Fibroblast of lung (primary cell): ENCODE data around the gene GFPT2. TPM values are rescaled to one million over a fixed set of nuclear protein-coding genes. Genes with fewer than 3 reads are reported as not detected.

ENCODE experiments used
- DNase-seq, 2 donors: peaks; one replicate each; pipeline versions ENCODE4 v3.0.0 to v3.0.0-alpha.2; 2010; ENCODE audit warnings: low read depth in 2 of 2
- H2AFZ ChIP-seq: 2 replicates; pipeline ENCODE4 v1.5.1; 2012; ENCODE audit warnings: low read length, control low read depth, inconsistent platforms
- H3K27ac ChIP-seq: 2 replicates; pipeline ENCODE4 v1.5.1; 2011; ENCODE audit warnings: low read length, control low read depth; ENCODE audit not compliant: insufficient read depth
- H3K27me3 ChIP-seq: 2 replicates; pipeline ENCODE4 v1.5.1; 2011; ENCODE audit warnings: mild to moderate bottlenecking, low read length; ENCODE audit not compliant: control insufficient read depth, insufficient read depth
- H3K36me3 ChIP-seq: 2 replicates; pipeline ENCODE4 v1.5.1; 2011; ENCODE audit warnings: low read length; ENCODE audit not compliant: control insufficient read depth, insufficient read depth
- H3K4me1 ChIP-seq: 2 replicates; pipeline ENCODE4 v1.5.1; 2011; ENCODE audit warnings: low read length; ENCODE audit not compliant: control insufficient read depth, insufficient read depth; ENCODE audit errors: extremely low read depth
- H3K4me2 ChIP-seq: 2 replicates; pipeline ENCODE4 v1.5.1; 2011; ENCODE audit warnings: low read length, control low read depth; ENCODE audit not compliant: insufficient read depth; ENCODE audit errors: extremely low read depth
- H3K4me3 ChIP-seq, 4 experiments: fragments of 200-600 bp in 1 of 4; sonication (generic) in 1 of 4; replicated peaks in 1 of 4; 2 replicates each; pipeline ENCODE4 v1.5.1; 2011 to 2016; ENCODE audit warnings: low read length in 4 of 4, low read depth in 3 of 4, mild to moderate bottlenecking in 3 of 4, control low read depth in 2 of 4, inconsistent platforms in 1 of 4, mixed read lengths in 1 of 4; ENCODE audit not compliant: insufficient read depth in 1 of 4; ENCODE audit errors: control extremely low read depth in 1 of 4
- H3K79me2 ChIP-seq: 2 replicates; pipeline ENCODE4 v1.5.1; 2012; ENCODE audit warnings: mild to moderate bottlenecking, low read length, inconsistent platforms; ENCODE audit not compliant: control insufficient read depth, insufficient read depth
- H3K9ac ChIP-seq: 2 replicates; pipeline ENCODE4 v1.5.1; 2011; ENCODE audit warnings: mild to moderate bottlenecking, low read length, control low read depth; ENCODE audit not compliant: insufficient read depth
- H3K9me3 ChIP-seq: 2 replicates; pipeline ENCODE4 v1.5.1; 2012; ENCODE audit warnings: low read depth, low read length; ENCODE audit not compliant: control insufficient read depth, insufficient read depth
- H4K20me1 ChIP-seq: 2 replicates; pipeline ENCODE4 v1.5.1; 2011; ENCODE audit warnings: low read length; ENCODE audit not compliant: control insufficient read depth, insufficient read depth; ENCODE audit errors: extremely low read depth
- CTCF ChIP-seq, 2 donors: IDR thresholded peaks in 1 of 2; conservative IDR thresholded peaks in 1 of 2; 1 replicate in 1 of 2; 2 replicates in 1 of 2; pipeline ENCODE4 v1.5.1; 2011 to 2012; ENCODE audit warnings: low read length in 2 of 2, control low read depth in 1 of 2, inconsistent platforms in 1 of 2, low read depth in 1 of 2, mild to moderate bottlenecking in 1 of 2
- EZH2 ChIP-seq: IDR thresholded peaks from 2 replicates; pipeline ENCODE4 v1.5.1; 2012; ENCODE audit warnings: low read length, control low read depth, mild to moderate bottlenecking; ENCODE audit errors: missing control alignments
- polyA plus RNA-seq, 2 donors: library from polyadenylated mRNA; depleted of rRNA in 1 of 2; stranded (reverse) in 1 of 2; unstranded in 1 of 2; fragments of >200 nt; gene quantifications; 2 replicates each; pipeline ENCODE4 v1.2.1, GENCODE V29; 2011 to 2012; ENCODE audit warnings: missing spikeins in 1 of 2
- total RNA-seq: library from RNA; depleted of rRNA; stranded (reverse); fragments of >200 nt; gene quantifications from 2 replicates; pipeline ENCODE4 v1.2.1, GENCODE V29; 2014

Gene GFPT2
- total and polyA plus RNA-seq, 2 donors (not counting 1 experiment from before 2014, with no cell fraction given) = 6.1 to 19.3 TPM

DNA sequence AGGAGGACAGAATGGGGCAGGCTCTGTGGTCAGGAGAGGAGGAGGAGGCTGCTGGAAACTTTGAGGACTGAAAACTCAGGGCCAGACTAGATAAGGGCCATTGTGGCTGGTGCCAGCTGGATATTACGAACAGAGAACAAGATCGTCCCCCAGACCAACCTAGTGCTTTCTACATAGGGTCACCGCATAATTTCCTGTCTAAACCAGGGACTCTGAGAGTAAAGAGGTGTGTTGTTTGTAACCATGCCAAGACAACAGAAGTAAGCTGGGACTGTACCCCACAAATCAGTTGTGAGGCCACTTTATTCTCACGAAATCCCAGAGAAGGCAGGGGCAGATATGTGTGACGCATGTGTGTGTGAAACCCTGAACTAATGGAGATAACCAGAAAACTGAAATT, 20.3 kb upstream of the GFPT2 start:
- Histone ChIP-seq H3K4me2 (no peak overlapping the region), H2AFZ (no peak overlapping the region), H3K36me3 (no peaks in the 10 kb centered on the region), H3K9me3 (no peaks in the 10 kb centered on the region), H3K79me2 (no peaks in the 10 kb centered on the region), H4K20me1 (no peaks in the 10 kb centered on the region), H3K4me1 (no peaks in the 10 kb centered on the region), H3K27ac (no peak overlapping the region), H3K4me3 (no peak overlapping the region), H3K27me3 (no peaks in the 10 kb centered on the region), H3K9ac (no peak overlapping the region)
- no peak for DNase-seq
- no peak for TF ChIP-seq EZH2
- TF ChIP-seq CTCF (conservative IDR thresholded peaks at IDR 0.05 in 1 of 2, IDR thresholded peaks at IDR 0.05 in 1 of 2; ENCODE audit: low read depth in 1 of 2, low read length in 2 of 2) = no peak

- Histone ChIP-seq H3K9me3 (no peaks in the 10 kb centered on the region), H3K4me1 (no peaks in the 10 kb centered on the region), H3K36me3 (no peaks in the 10 kb centered on the region), H3K9ac (no peak overlapping the region), H3K4me3 (no peak overlapping the region), H3K4me2 (no peak overlapping the region), H3K79me2 (no peaks in the 10 kb centered on the region), H3K27me3 (no peaks in the 10 kb centered on the region), H3K27ac (no peak overlapping the region), H2AFZ (no peak overlapping the region), H4K20me1 (no peaks in the 10 kb centered on the region)
- no peak for DNase-seq
- no peak for TF ChIP-seq CTCF (conservative IDR thresholded peaks at IDR 0.05 in 1 of 2, IDR thresholded peaks at IDR 0.05 in 1 of 2; ENCODE audit: low read depth in 1 of 2, low read length in 2 of 2)
- no peak for TF ChIP-seq EZH2
Observed at GRCh38 chr5:180371949-180372348, 18.8 kb upstream of the GFPT2 start.

- H3K9ac ChIP-seq = no peak overlapping the region
- H4K20me1 ChIP-seq = no peaks in the 10 kb centered on the region
- no peak overlapping the region for H3K4me3 ChIP-seq
- H3K79me2 ChIP-seq = no peaks in the 10 kb centered on the region
- no peaks in the 10 kb centered on the region for H3K9me3 ChIP-seq
- no peaks in the 10 kb centered on the region for H3K27me3 ChIP-seq
- no peaks in the 10 kb centered on the region for H3K4me1 ChIP-seq
- no peaks in the 10 kb centered on the region for H3K36me3 ChIP-seq
- H3K4me2 ChIP-seq = no peak overlapping the region
- no peak for DNase-seq
- H2AFZ ChIP-seq = no peak overlapping the region
- no peak overlapping the region for H3K27ac ChIP-seq
- TF ChIP-seq CTCF (conservative IDR thresholded peaks at IDR 0.05 in 1 of 2, IDR thresholded peaks at IDR 0.05 in 1 of 2; ENCODE audit: low read depth in 1 of 2, low read length in 2 of 2) (no peak), EZH2 (no peak)
Observed at GRCh38 chr5:180370861-180371641, 17.9 kb upstream of the GFPT2 start.
